ENCODE measurements around the gene POU2F1.

Gene POU2F1

GRCh38 chr1:167359295-167359694 lies 138.6 kb downstream of the POU2F1 start:
- DNase-seq (ENCODE audit: extremely low spot score): no peak
- POLR2A ChIA-PET: no interaction called here
- CTCF ChIA-PET: no interaction called here
- TF ChIP-seq TARDBP (IDR thresholded peaks at IDR 0.05): no peak

DNA sequence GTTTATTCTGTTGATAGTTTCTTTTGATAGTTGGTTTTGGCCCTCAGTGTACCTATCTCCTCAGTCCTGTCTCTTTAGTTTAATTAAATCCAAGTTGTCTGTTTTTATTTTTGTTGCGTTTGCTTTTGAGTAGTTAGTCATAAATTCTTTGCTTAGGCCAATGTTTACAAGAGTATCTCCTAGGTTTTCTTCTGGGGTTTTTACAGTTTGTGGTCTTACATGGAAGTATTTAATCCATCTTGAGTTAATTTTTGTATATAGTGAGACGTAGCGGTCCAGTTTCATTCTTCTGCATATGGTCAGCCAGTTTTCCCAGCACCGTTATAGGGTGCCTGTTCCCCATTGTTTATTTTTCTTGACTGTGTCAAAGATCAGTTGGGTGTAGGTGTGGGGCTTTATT lies 139.4 kb downstream of the POU2F1 start:
- TF ChIP-seq PKNOX1 (IDR thresholded peaks at IDR 0.05) (no peak), NFRKB (IDR thresholded peaks at IDR 0.05) (no peak), FOXK2 (IDR thresholded peaks at IDR 0.05) (no peak), TARDBP (IDR thresholded peaks at IDR 0.05) (no peak)
- ChIA-PET CTCF (no interaction called here), POLR2A (no interaction called here)
- DNase-seq (ENCODE audit: extremely low spot score): no peak

- POLR2A ChIA-PET: no interaction called here
- TF ChIP-seq NFRKB (IDR thresholded peaks at IDR 0.05) (no peak), FOXA1 (IDR thresholded peaks at IDR 0.05) (no peak), L3MBTL2 (conservative IDR thresholded peaks at IDR 0.05) (no peak), ZNF384 (IDR thresholded peaks at IDR 0.05) (no peak), PKNOX1 (IDR thresholded peaks at IDR 0.05) (no peak), SP1 (IDR thresholded peaks at IDR 0.05) (no peak), TARDBP (IDR thresholded peaks at IDR 0.05) (no peak), LEF1 (IDR thresholded peaks at IDR 0.05; ENCODE audit: borderline replicate concordance) (no peak), BHLHE40 (IDR thresholded peaks at IDR 0.05; ENCODE audit: borderline replicate concordance) (no peak), ELF4 (IDR thresholded peaks at IDR 0.05) (no peak)
- no peak for DNase-seq (ENCODE audit: extremely low spot score)
- CTCF ChIA-PET: no interaction called here
These were observed 142.0 kb downstream of the POU2F1 start for GRCh38 chr1:167362638-167363037.

- POLR2A ChIA-PET: no interaction called here
- DNase-seq (ENCODE audit: extremely low spot score): no peak
- TF ChIP-seq FOXK2 (IDR thresholded peaks at IDR 0.05) (no peak), BHLHE40 (IDR thresholded peaks at IDR 0.05; ENCODE audit: borderline replicate concordance) (no peak), NFRKB (IDR thresholded peaks at IDR 0.05) (no peak), LEF1 (IDR thresholded peaks at IDR 0.05; ENCODE audit: borderline replicate concordance) (no peak), ELF4 (IDR thresholded peaks at IDR 0.05) (no peak), SP1 (IDR thresholded peaks at IDR 0.05) (no peak), ZNF384 (IDR thresholded peaks at IDR 0.05) (no peak), CTBP1 (IDR thresholded peaks at IDR 0.05; ENCODE audit: borderline replicate concordance) (no peak), FOXM1 (IDR thresholded peaks at IDR 0.05; ENCODE audit: borderline replicate concordance) (no peak), SUZ12 (IDR thresholded peaks at IDR 0.05) (no peak), L3MBTL2 (conservative IDR thresholded peaks at IDR 0.05) (no peak), FOXA1 (IDR thresholded peaks at IDR 0.05) (no peak)
- CTCF ChIA-PET: no interaction called here
These were observed 144.1 kb downstream of the POU2F1 start for GRCh38 chr1:167364826-167365225.

- TF ChIP-seq ZNF384 (IDR thresholded peaks at IDR 0.05) (no peak), L3MBTL2 (conservative IDR thresholded peaks at IDR 0.05) (no peak), CTBP1 (IDR thresholded peaks at IDR 0.05; ENCODE audit: borderline replicate concordance) (no peak), PKNOX1 (IDR thresholded peaks at IDR 0.05) (no peak), SP1 (IDR thresholded peaks at IDR 0.05) (no peak), FOXK2 (IDR thresholded peaks at IDR 0.05) (no peak), FOXA1 (IDR thresholded peaks at IDR 0.05) (no peak), SUZ12 (IDR thresholded peaks at IDR 0.05) (no peak), ELF4 (IDR thresholded peaks at IDR 0.05) (no peak), ARNT (IDR thresholded peaks at IDR 0.05) (no peak)
- DNase-seq (ENCODE audit: extremely low spot score): no peak
- ChIA-PET CTCF (interaction anchor here (0.5 to 0.6 kb wide), 2 partner anchors 170 to 831 kb away, joined by 3 read pairs; no protein-coding TSS in a partner anchor), POLR2A (no interaction called here)
These were observed 144.7 kb downstream of the POU2F1 start for GRCh38 chr1:167365360-167365759.

GRCh38 chr1:167367705-167368104 lies 147.0 kb downstream of the POU2F1 start:
- POLR2A ChIA-PET: no interaction called here

DNA sequence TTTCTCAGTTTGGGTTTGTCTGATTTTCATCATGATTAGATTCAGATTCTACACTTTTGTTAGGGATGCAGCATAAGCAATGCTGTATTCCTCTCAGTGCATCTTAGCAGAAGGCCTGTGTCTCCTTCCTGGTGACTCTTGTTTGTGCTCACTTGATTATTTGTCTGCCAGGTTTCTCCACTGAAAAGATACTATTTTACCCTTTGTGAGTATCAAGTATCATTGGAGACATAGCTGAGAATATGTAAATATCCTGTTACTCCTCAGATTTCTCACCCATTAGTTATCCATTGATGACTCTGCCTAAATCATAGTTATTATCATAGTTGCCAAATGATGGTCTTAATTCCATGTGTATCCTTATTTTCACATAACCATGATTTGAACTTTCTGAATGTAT lies 148.5 kb downstream of the POU2F1 start:
- no peak for DNase-seq (ENCODE audit: extremely low spot score)
- ChIA-PET POLR2A (no interaction called here), CTCF (no interaction called here)
- TF ChIP-seq L3MBTL2 (conservative IDR thresholded peaks at IDR 0.05) (no peak), FOXM1 (IDR thresholded peaks at IDR 0.05; ENCODE audit: borderline replicate concordance) (no peak), HDGF (IDR thresholded peaks at IDR 0.05; ENCODE audit: borderline replicate concordance) (no peak), PKNOX1 (IDR thresholded peaks at IDR 0.05) (no peak), SP1 (IDR thresholded peaks at IDR 0.05) (no peak), LEF1 (IDR thresholded peaks at IDR 0.05; ENCODE audit: borderline replicate concordance) (no peak), ZNF384 (IDR thresholded peaks at IDR 0.05) (no peak), SUZ12 (IDR thresholded peaks at IDR 0.05) (no peak), BHLHE40 (IDR thresholded peaks at IDR 0.05; ENCODE audit: borderline replicate concordance) (no peak), FOXK2 (IDR thresholded peaks at IDR 0.05) (no peak), NFRKB (IDR thresholded peaks at IDR 0.05) (no peak), CTBP1 (IDR thresholded peaks at IDR 0.05; ENCODE audit: borderline replicate concordance) (no peak), ELF4 (IDR thresholded peaks at IDR 0.05) (no peak), FOXA1 (IDR thresholded peaks at IDR 0.05) (no peak), ARNT (IDR thresholded peaks at IDR 0.05) (no peak), TARDBP (IDR thresholded peaks at IDR 0.05) (no peak)

More at GRCh38 chr1:167367705-167368104, 147.0 kb downstream of the POU2F1 start:
- no peak for TF ChIP-seq BHLHE40 (IDR thresholded peaks at IDR 0.05; ENCODE audit: borderline replicate concordance)
- TF ChIP-seq NFRKB (IDR thresholded peaks at IDR 0.05): no peak
- no peak for TF ChIP-seq FOXA1 (IDR thresholded peaks at IDR 0.05)
- no peak for TF ChIP-seq FOXM1 (IDR thresholded peaks at IDR 0.05; ENCODE audit: borderline replicate concordance)
- no peak for TF ChIP-seq HDGF (IDR thresholded peaks at IDR 0.05; ENCODE audit: borderline replicate concordance)
- TF ChIP-seq LEF1 (IDR thresholded peaks at IDR 0.05; ENCODE audit: borderline replicate concordance): no peak
- no peak for TF ChIP-seq CTBP1 (IDR thresholded peaks at IDR 0.05; ENCODE audit: borderline replicate concordance)
- CTCF ChIA-PET: interaction anchor here (0.7 kb wide), 1 partner anchor 89 kb away, joined by 3 read pairs; no protein-coding TSS in a partner anchor
- no peak for DNase-seq (ENCODE audit: extremely low spot score)

Data from HEK293T (cell line).